Caco-2 (cell line): ENCODE data around the gene IL10. TPM values are rescaled to one million over a fixed set of nuclear protein-coding genes. Genes with fewer than 3 reads are reported as not detected.

Source experiments
- BruUV-seq: library from RNA; stranded (reverse); fragments of 400-500 nt; replicated peaks from 2 replicates; lab custom pipeline; 2021; lab: Mats Ljungman, UMichigan
- CTCF ChIA-PET: fragments of 300-600 bp; sonication (Branson Sonifier 250); formaldehyde crosslinking; loops from one replicate; lab custom pipeline; 2022; ENCODE audit warnings: antibody characterized with exemption; lab: Charles Lee
- POLR2A ChIA-PET: fragments of 300-600 bp; sonication (Branson Sonifier 250); formaldehyde crosslinking; loops from one replicate; lab custom pipeline; 2022; ENCODE audit warnings: antibody characterized with exemption; lab: Charles Lee
- DNase-seq, 2 experiments: peaks; one replicate each; pipeline versions ENCODE4 v3.0.0 to v3.0.0-alpha.2; 2020 to 2022
- H3K27me3 ChIP-seq: replicated peaks from 2 replicates; pipeline ENCODE4 v1.6.0; 2011; ENCODE audit warnings: low read length; ENCODE audit not compliant: control insufficient read depth, insufficient read depth
- H3K36me3 ChIP-seq: 2 replicates; pipeline ENCODE4 v1.5.1; 2011; ENCODE audit warnings: low read length; ENCODE audit not compliant: control insufficient read depth, insufficient read depth
- H3K4me1 ChIP-seq: fragments of 250-450 bp; sonication (Bioruptor Pico); 2 replicates; pipeline ENCODE4 v1.5.1; 2020; ENCODE audit warnings: mild to moderate bottlenecking
- H3K4me3 ChIP-seq: 2 replicates; pipeline ENCODE4 v1.5.1; 2011; ENCODE audit warnings: low read depth, mild to moderate bottlenecking, control low read depth, low read length
- H3K9me3 ChIP-seq: fragments of 250-450 bp; sonication (Bioruptor Pico); 2 replicates; pipeline ENCODE4 v1.5.1; 2020; ENCODE audit warnings: mild to moderate bottlenecking, moderate library complexity
- H3K27ac Mint-ChIP-seq: one replicate; pipeline ENCODE4 v1.8.0; 2022; ENCODE audit warnings: mixed read lengths; ENCODE audit not compliant: unreplicated experiment
- H3K27me3 Mint-ChIP-seq: one replicate; pipeline ENCODE4 v1.8.0; 2022; ENCODE audit warnings: mixed read lengths; ENCODE audit not compliant: insufficient read depth, unreplicated experiment
- H3K36me3 Mint-ChIP-seq: one replicate; pipeline ENCODE4 v1.8.0; 2022; ENCODE audit warnings: mild to moderate bottlenecking, mixed read lengths; ENCODE audit not compliant: insufficient read depth, unreplicated experiment
- H3K4me1 Mint-ChIP-seq: one replicate; pipeline ENCODE4 v1.8.0; 2022; ENCODE audit warnings: low read depth, mixed read lengths; ENCODE audit not compliant: unreplicated experiment
- H3K4me3 Mint-ChIP-seq: one replicate; pipeline ENCODE4 v1.8.0; 2022; ENCODE audit warnings: mild to moderate bottlenecking, moderate library complexity, mixed read lengths; ENCODE audit not compliant: unreplicated experiment
- H3K9me3 Mint-ChIP-seq: one replicate; pipeline ENCODE4 v1.8.0; 2022; ENCODE audit warnings: mixed read lengths; ENCODE audit not compliant: unreplicated experiment
- intact Hi-C: fragments of 100-400 bp; cut with micrococcal nuclease; formaldehyde crosslinking; loops from one replicate; pipeline ENCODE4 v1.10.0; 2022; ENCODE audit not compliant: unreplicated experiment
- total RNA-seq: library from RNA; stranded (reverse); gene quantifications from 2 replicates; pipeline ENCODE4 v1.2.3, GENCODE V29; 2022
- TF ChIP-seq, protein P1 (sequence below), 2 experiments: fragments of 200-600 bp in 1 of 2; IDR thresholded peaks; 1 replicate in 1 of 2; 2 replicates in 1 of 2; pipeline versions ENCODE4 v1.5.1 to v1.8.0; 2011 to 2022; ENCODE audit warnings: antibody characterized with exemption in 1 of 2, control low read depth in 1 of 2, inconsistent platforms in 1 of 2, low read depth in 1 of 2, low read length in 1 of 2, mild to moderate bottlenecking in 1 of 2, moderate library complexity in 1 of 2; ENCODE audit not compliant: insufficient read depth in 1 of 2, severe bottlenecking in 1 of 2, unreplicated experiment in 1 of 2

The IL10 gene
- total RNA-seq, 1 experiment from 2014 or later, result not detected

GRCh38 chr1:206803221-206803730 is 31.0 kb upstream of the IL10 start:
- Histone ChIP-seq H3K27me3 (no peaks in the 10 kb centered on the region), H3K4me1 (no peaks in the 10 kb centered on the region), H3K4me3 (no peak overlapping the region), H3K9me3 (no peaks in the 10 kb centered on the region), H3K36me3 (no peaks in the 10 kb centered on the region)
- no peak overlapping the region for H3K27ac Mint-ChIP-seq
- BruUV-seq, result no TSS peak
- ChIA-PET CTCF (interaction anchor here (0.8 kb wide), 1 partner anchor 68 kb away, joined by 3 read pairs; no protein-coding TSS in a partner anchor), POLR2A (no interaction called here)
- no peaks in the 10 kb centered on the region for H3K9me3 Mint-ChIP-seq
- intact Hi-C loops, result no loop called here
- TF ChIP-seq, protein P1, sequence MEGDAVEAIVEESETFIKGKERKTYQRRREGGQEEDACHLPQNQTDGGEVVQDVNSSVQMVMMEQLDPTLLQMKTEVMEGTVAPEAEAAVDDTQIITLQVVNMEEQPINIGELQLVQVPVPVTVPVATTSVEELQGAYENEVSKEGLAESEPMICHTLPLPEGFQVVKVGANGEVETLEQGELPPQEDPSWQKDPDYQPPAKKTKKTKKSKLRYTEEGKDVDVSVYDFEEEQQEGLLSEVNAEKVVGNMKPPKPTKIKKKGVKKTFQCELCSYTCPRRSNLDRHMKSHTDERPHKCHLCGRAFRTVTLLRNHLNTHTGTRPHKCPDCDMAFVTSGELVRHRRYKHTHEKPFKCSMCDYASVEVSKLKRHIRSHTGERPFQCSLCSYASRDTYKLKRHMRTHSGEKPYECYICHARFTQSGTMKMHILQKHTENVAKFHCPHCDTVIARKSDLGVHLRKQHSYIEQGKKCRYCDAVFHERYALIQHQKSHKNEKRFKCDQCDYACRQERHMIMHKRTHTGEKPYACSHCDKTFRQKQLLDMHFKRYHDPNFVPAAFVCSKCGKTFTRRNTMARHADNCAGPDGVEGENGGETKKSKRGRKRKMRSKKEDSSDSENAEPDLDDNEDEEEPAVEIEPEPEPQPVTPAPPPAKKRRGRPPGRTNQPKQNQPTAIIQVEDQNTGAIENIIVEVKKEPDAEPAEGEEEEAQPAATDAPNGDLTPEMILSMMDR (IDR thresholded peaks at IDR 0.05; ENCODE audit: insufficient read depth in 1 of 2, low read depth in 1 of 2, low read length in 1 of 2, severe bottlenecking in 1 of 2, unreplicated experiment in 1 of 2), result no peak
- peaks cover 6% of the 10 kb centered on the region for H3K4me1 Mint-ChIP-seq
- no peaks in the 10 kb centered on the region for H3K36me3 Mint-ChIP-seq
- no peak overlapping the region for H3K4me3 Mint-ChIP-seq
- DNase-seq, result no peak
- H3K27me3 Mint-ChIP-seq, result no peaks in the 10 kb centered on the region

DNA sequence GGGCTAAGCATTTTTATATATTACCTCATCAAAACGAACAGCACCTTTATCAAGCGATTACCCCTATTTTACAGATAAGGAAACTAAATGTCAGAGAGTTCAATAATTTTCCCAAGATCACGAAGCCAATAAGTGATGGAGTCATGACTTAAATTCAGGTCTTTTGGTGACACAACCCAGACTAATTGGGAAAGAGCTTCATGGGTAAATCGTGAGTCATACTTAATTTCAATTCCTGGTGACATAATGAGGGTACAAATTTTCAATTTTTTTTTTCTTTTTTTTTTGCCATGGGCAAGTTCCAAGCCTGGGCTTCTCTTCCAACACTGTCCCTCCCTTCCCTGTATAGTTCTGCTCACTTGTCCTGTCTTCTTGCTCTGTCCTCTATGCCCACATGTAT is 30.1 kb upstream of the IL10 start:
- Mint-ChIP-seq H3K4me3 (no peak overlapping the region), H3K9me3 (no peaks in the 10 kb centered on the region), H3K4me1 (peaks cover 6% of the 10 kb centered on the region), H3K36me3 (no peaks in the 10 kb centered on the region), H3K27me3 (no peaks in the 10 kb centered on the region), H3K27ac (no peak overlapping the region)
- Histone ChIP-seq H3K36me3 (no peaks in the 10 kb centered on the region), H3K9me3 (no peaks in the 10 kb centered on the region), H3K4me3 (no peak overlapping the region), H3K27me3 (no peaks in the 10 kb centered on the region), H3K4me1 (no peaks in the 10 kb centered on the region)
- intact Hi-C loops, result no loop called here
- no peak for DNase-seq
- BruUV-seq, result no TSS peak
- POLR2A ChIA-PET, result no interaction called here
- TF ChIP-seq, protein P1 (IDR thresholded peaks at IDR 0.05; ENCODE audit: insufficient read depth in 1 of 2, low read depth in 1 of 2, low read length in 1 of 2, severe bottlenecking in 1 of 2, unreplicated experiment in 1 of 2), result no peak
- CTCF ChIA-PET, result interaction anchor here (1.3 kb wide), 1 partner anchor 110 kb away, joined by 4 read pairs; no protein-coding TSS in a partner anchor

- peak; percentile 46 to 50 for DNase-seq
- peaks cover 6% of the 10 kb centered on the region for H3K4me1 Mint-ChIP-seq
- Histone ChIP-seq H3K36me3 (no peaks in the 10 kb centered on the region), H3K4me1 (no peaks in the 10 kb centered on the region), H3K4me3 (no peak overlapping the region), H3K27me3 (no peaks in the 10 kb centered on the region), H3K9me3 (no peaks in the 10 kb centered on the region)
- intact Hi-C loops, result loop anchor here (1.0 kb wide), 3 partner anchors 25 to 67 kb away; no protein-coding TSS in a partner anchor
- no peak overlapping the region for H3K27ac Mint-ChIP-seq
- H3K27me3 Mint-ChIP-seq, result no peaks in the 10 kb centered on the region
- CTCF ChIA-PET, result interaction anchor here (0.6 to 1.3 kb wide), 6 partner anchors 62 to 295 kb away, joined by 3 to 10 read pairs (median 4); no protein-coding TSS in a partner anchor
- TF ChIP-seq, protein P1 (IDR thresholded peaks at IDR 0.05; ENCODE audit: insufficient read depth in 1 of 2, low read depth in 1 of 2, low read length in 1 of 2, severe bottlenecking in 1 of 2, unreplicated experiment in 1 of 2), result peak; percentile 16 to 51
- H3K36me3 Mint-ChIP-seq, result no peaks in the 10 kb centered on the region
- BruUV-seq, result no TSS peak
- H3K9me3 Mint-ChIP-seq, result no peaks in the 10 kb centered on the region
- POLR2A ChIA-PET, result no interaction called here
- no peak overlapping the region for H3K4me3 Mint-ChIP-seq
Measured at GRCh38 chr1:206801467-206801866, 29.2 kb upstream of the IL10 start.
